ENCODE results near the gene PLAU. TPM values are rescaled to one million over a fixed set of nuclear protein-coding genes. Genes with fewer than 3 reads are reported as not detected.
"Not testable (repeated sequence)": the region's sequence is repeated elsewhere in the genome, so short reads cannot be mapped to it uniquely, and the experiment has no call there.

PLAU gene
- total RNA-seq, 1 donor from 2014 or later: 90.2 TPM

DNA sequence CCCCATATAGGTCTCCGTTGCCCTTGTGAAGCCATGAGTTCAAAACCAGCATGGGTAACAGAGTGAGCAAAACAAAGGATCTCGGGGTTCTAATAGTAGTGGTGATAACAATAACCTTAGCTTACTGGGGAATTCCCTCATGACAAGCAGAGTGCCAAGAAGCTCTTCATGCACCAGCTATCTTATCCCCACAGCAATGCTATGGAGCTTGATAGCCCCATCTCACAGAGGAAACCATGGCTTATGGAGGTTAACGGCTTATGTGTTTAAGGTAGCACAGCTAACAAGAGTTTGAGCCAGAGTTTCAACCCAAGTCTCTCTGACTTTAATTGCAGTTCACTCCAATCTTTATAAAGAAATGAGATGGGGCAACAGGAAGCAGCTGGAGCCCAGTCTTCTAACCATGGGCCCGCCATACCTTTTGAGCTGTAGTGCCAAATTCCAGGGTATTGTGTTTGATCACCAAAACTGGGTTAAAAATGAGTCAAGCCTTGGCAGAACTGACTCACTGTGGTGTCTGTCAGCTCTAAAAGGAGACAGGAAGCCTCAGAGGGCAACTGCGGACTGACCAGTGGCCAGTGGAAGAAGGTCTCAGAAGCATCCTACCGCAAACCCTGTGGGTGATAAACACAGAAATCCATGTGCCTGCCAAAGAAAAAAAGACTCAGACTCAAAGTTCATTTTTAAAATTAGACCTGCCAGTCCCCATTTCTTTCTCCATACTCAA, 16.5 kb upstream of the PLAU start:
- H3K9ac ChIP-seq (ENCODE audit: low read length): peak overlapping the region; percentile 0
- no peaks in the 10 kb centered on the region for H3K9me3 ChIP-seq (ENCODE audit: insufficient read depth, low read depth, low read length)
- H3K4me3 ChIP-seq (ENCODE audit: insufficient read depth, low read depth, low read length): no peak overlapping the region
- H3K27me3 Mint-ChIP-seq (ENCODE audit: low read depth, unreplicated experiment): no peaks in the 10 kb centered on the region
- no peaks in the 10 kb centered on the region for H3K79me2 ChIP-seq (ENCODE audit: insufficient read depth, low read length)
- H3K36me3 Mint-ChIP-seq (ENCODE audit: low read depth, unreplicated experiment): peaks cover 3% of the 10 kb centered on the region
- peaks cover 39% of the 10 kb centered on the region for H3K4me1 ChIP-seq (ENCODE audit: insufficient read depth, low read length)
- TF ChIP-seq EZH2 (IDR thresholded peaks at IDR 0.05; ENCODE audit: insufficient read depth, low read length): no peak
- TF ChIP-seq, protein P1, sequence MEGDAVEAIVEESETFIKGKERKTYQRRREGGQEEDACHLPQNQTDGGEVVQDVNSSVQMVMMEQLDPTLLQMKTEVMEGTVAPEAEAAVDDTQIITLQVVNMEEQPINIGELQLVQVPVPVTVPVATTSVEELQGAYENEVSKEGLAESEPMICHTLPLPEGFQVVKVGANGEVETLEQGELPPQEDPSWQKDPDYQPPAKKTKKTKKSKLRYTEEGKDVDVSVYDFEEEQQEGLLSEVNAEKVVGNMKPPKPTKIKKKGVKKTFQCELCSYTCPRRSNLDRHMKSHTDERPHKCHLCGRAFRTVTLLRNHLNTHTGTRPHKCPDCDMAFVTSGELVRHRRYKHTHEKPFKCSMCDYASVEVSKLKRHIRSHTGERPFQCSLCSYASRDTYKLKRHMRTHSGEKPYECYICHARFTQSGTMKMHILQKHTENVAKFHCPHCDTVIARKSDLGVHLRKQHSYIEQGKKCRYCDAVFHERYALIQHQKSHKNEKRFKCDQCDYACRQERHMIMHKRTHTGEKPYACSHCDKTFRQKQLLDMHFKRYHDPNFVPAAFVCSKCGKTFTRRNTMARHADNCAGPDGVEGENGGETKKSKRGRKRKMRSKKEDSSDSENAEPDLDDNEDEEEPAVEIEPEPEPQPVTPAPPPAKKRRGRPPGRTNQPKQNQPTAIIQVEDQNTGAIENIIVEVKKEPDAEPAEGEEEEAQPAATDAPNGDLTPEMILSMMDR (IDR thresholded peaks at IDR 0.05; ENCODE audit: insufficient read depth, low read depth, low read length): no peak
- peak; percentile 97 for DNase-seq (ENCODE audit: low read depth)
- H3K27me3 ChIP-seq (ENCODE audit: insufficient read depth, low read length): peaks cover 2% of the 10 kb centered on the region
- H4K20me1 ChIP-seq (ENCODE audit: insufficient read depth, low read length): no peaks in the 10 kb centered on the region
- H3K27ac ChIP-seq (ENCODE audit: low read depth, low read length): peak overlapping the region; percentile 49
- peak overlapping the region; percentile 6 for H3K27ac Mint-ChIP-seq (ENCODE audit: unreplicated experiment)
- peak overlapping the region; percentile 4 for H3K4me2 ChIP-seq (ENCODE audit: low read length)
- peak; percentile 71 for FAIRE-seq
- H2AFZ ChIP-seq (ENCODE audit: low read depth, low read length): no peak overlapping the region
- H3K4me1 Mint-ChIP-seq (ENCODE audit: low read depth, unreplicated experiment): peaks cover 36% of the 10 kb centered on the region
- peaks cover 1% of the 10 kb centered on the region for H3K9me3 Mint-ChIP-seq (ENCODE audit: unreplicated experiment)
- H3K4me3 Mint-ChIP-seq (ENCODE audit: unreplicated experiment): no peak overlapping the region
- no peaks in the 10 kb centered on the region for H3K36me3 ChIP-seq (ENCODE audit: insufficient read depth, low read length)

DNA sequence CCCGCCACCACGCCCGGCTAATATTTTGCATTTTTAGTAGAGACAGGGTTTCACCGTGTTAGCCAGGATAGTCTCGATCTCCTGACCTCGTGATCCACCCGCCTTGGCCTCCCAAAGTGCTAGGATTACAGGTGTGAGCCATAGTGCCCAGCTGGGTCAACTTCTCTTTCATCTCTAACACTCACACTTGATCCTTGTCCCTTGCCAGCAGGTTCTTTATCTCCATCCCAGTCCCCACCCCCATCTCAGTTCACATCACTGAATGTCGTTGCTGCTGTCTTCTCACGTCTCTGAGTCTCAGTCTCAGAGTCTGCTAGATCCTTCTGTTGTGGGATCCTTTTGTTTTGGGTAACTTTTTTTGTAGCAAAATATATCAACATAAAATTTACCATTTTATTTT, 15.6 kb upstream of the PLAU start:
- H4K20me1 ChIP-seq (ENCODE audit: insufficient read depth, low read length); DNase-seq (ENCODE audit: low read depth); H3K36me3 Mint-ChIP-seq (ENCODE audit: low read depth, unreplicated experiment); H3K4me3 Mint-ChIP-seq (ENCODE audit: unreplicated experiment); H3K79me2 ChIP-seq (ENCODE audit: insufficient read depth, low read length); H3K27me3 Mint-ChIP-seq (ENCODE audit: low read depth, unreplicated experiment); H3K36me3 ChIP-seq (ENCODE audit: insufficient read depth, low read length); H3K27me3 ChIP-seq (ENCODE audit: insufficient read depth, low read length); H2AFZ ChIP-seq (ENCODE audit: low read depth, low read length); FAIRE-seq; H3K4me3 ChIP-seq (ENCODE audit: insufficient read depth, low read depth, low read length); H3K9me3 Mint-ChIP-seq (ENCODE audit: unreplicated experiment); H3K4me2 ChIP-seq (ENCODE audit: low read length); H3K9me3 ChIP-seq (ENCODE audit: insufficient read depth, low read depth, low read length); H3K27ac ChIP-seq (ENCODE audit: low read depth, low read length); H3K9ac ChIP-seq (ENCODE audit: low read length): not testable (repeated sequence)
- peaks cover 46% of the 10 kb centered on the region for H3K4me1 ChIP-seq (ENCODE audit: insufficient read depth, low read length)
- peaks cover 41% of the 10 kb centered on the region for H3K4me1 Mint-ChIP-seq (ENCODE audit: low read depth, unreplicated experiment)
- H3K27ac Mint-ChIP-seq (ENCODE audit: unreplicated experiment): peak overlapping the region; percentile 6

DNA sequence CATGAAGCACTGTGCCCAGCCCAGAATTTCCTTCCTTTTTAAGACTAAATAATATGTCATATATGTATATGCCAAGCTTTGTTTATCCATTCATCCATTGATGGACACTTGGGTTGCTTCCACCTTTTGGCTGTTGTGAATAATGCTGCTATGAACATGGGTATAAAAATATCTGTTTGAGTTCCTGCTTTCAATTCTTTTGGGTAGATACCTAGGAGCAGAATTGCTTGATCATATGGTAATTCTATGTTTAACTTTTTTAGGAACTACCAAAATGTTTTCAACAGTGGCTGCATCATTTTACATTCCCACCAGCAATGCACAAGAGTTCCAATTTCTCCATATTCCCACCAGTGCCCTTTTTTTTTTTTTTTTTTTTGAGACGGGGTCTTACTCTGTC, 13.2 kb upstream of the PLAU start:
- Histone ChIP-seq H3K9me3 (ENCODE audit: insufficient read depth, low read depth, low read length) (no peaks in the 10 kb centered on the region), H2AFZ (ENCODE audit: low read depth, low read length) (no peak overlapping the region), H3K4me3 (ENCODE audit: insufficient read depth, low read depth, low read length) (no peak overlapping the region), H3K79me2 (ENCODE audit: insufficient read depth, low read length) (no peaks in the 10 kb centered on the region), H3K4me2 (ENCODE audit: low read length) (no peak overlapping the region), H3K27me3 (ENCODE audit: insufficient read depth, low read length) (no peaks in the 10 kb centered on the region), H3K9ac (ENCODE audit: low read length) (no peak overlapping the region), H3K4me1 (ENCODE audit: insufficient read depth, low read length) (peaks cover 40% of the 10 kb centered on the region), H3K36me3 (ENCODE audit: insufficient read depth, low read length) (no peaks in the 10 kb centered on the region), H4K20me1 (ENCODE audit: insufficient read depth, low read length) (no peaks in the 10 kb centered on the region), H3K27ac (ENCODE audit: low read depth, low read length) (no peak overlapping the region)
- no peak for FAIRE-seq
- Mint-ChIP-seq H3K4me3 (ENCODE audit: unreplicated experiment) (no peak overlapping the region), H3K27me3 (ENCODE audit: low read depth, unreplicated experiment) (no peaks in the 10 kb centered on the region), H3K4me1 (ENCODE audit: low read depth, unreplicated experiment) (peaks cover 34% of the 10 kb centered on the region), H3K36me3 (ENCODE audit: low read depth, unreplicated experiment) (peaks cover 3% of the 10 kb centered on the region), H3K27ac (ENCODE audit: unreplicated experiment) (no peak overlapping the region), H3K9me3 (ENCODE audit: unreplicated experiment) (peaks cover 1% of the 10 kb centered on the region)
- no peak for DNase-seq (ENCODE audit: low read depth)
- TF ChIP-seq EZH2 (IDR thresholded peaks at IDR 0.05; ENCODE audit: insufficient read depth, low read length): no peak
- TF ChIP-seq, protein P1 (IDR thresholded peaks at IDR 0.05; ENCODE audit: insufficient read depth, low read depth, low read length): no peak
